HG03575 (cell line): ENCODE results near the gene GABRB3.

Experiments used
- ATAC-seq: cut with Tn5 transposase; IDR thresholded peaks from one replicate; pipeline ENCODE4 v1.9.1; 2021; ENCODE audit not compliant: unreplicated experiment, insufficient number of reproducible peaks, low FRiP score; ENCODE audit errors: extremely low read depth

GABRB3 gene

DNA sequence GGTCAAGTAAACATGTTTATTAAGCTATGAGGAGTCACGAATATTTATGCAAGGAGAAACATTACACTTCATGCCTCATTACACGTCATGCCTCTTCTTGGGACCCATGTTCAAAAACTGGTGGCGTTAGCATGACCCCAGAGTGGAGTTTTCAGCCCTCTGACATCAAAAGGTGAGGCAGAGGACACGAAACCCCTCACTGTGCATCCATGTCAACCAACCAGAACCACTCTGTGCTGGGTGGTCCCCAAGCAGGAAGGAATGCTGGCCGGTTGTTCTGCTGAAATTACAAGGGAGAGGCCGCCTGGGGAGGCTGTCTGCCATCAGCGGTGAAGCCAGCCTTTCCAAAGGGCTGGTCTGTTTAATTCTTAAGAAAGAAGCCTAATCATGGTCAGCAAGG lies 83.4 kb downstream of the GABRB3 start:
- ATAC-seq = no peak

DNA sequence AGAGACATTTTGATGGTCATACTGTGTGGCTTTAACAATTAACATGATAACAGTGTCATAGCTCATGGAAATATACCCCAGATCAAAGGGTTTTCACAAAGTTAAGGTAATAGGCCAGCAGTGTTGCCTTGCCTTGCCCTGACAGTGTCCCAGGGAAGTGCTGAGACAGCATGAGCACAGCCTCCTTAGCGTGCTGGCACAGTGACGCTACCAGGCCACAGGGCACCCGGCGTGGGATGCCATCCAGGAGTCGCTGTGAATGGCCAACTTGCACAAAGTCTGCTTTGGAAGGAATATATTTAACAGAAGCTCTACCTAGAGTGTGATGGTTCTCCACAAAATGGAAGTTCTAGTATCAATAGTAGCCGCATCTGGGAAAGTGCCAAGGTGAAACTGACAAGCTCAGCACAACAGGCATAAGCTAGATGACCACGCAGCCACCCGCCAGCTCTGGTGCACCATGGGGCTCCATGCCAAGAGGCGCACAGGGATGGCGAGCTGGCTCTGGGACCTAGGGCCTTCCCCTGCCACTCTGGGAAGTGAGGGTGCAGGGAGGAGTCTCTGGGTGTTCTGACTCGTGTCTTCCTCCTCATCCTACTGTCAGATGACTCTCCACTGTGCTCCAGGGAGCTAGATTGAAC lies 86.2 kb downstream of the GABRB3 start:
- ATAC-seq = no peak

DNA sequence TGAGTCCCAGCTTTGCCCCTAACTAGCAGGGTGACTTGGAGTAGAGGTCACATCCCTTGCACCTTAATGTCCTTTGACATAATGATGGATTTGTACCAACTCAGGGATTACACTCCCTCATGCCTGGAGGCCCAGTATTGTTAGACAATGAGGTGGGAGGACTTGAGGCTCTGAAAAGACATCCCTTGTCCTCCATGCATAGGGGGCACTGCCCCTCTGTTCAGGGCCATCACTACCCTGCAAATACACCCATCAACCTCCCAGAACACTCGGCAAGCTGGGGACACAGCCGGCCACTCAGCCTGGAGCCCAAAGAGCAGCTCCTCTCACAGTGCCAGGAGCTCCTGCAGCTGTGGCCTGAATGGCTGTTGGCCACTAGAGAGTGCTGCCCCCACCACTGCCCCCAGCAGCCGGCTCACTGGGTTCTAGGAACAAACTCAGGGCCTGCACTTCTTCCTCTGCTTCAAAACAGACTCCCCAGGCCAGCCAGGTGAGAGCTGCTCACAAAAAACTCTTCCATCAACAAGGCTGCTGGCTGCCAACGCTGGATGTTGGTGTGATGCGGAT lies 90.2 kb downstream of the GABRB3 start:
- no peak for ATAC-seq

DNA sequence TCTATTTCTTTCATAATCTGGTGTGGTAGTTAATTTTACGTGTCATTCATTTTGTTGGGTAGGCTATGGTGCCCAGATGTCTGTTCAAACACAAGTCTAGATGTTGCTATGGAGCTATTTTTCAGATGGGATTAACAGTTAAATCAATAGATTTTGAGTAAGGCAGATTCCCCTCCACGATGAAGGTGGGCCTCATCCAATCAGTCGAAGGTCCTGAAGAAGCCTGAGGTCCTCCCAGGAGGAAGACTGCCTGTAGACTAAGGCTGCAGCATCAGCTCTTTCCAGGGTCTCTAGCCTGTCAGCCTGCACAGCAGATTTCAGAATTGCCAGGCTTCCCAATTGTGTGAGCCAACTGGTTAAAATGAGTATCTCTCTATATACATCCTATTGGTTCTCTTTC lies 92.9 kb downstream of the GABRB3 start:
- ATAC-seq = no peak

DNA sequence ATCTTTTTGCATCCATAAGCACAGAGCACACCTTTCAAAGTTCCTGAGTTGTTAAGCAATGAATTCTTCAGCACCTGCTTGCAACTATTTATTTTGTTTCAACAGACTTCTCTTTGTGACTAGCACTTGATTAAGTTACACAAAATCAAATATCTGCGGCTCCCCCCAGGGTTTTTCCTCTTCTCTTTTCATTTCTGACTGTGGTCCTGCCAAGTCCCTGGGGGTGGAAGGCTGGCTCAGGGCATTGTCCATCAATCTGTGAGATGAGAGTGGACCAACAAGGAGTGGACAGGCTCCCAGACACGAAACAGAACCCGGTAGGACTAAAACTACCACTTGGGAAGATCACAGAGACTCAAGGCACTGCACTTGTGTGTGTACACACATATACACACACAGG lies 96.8 kb downstream of the GABRB3 start:
- ATAC-seq = no peak

DNA sequence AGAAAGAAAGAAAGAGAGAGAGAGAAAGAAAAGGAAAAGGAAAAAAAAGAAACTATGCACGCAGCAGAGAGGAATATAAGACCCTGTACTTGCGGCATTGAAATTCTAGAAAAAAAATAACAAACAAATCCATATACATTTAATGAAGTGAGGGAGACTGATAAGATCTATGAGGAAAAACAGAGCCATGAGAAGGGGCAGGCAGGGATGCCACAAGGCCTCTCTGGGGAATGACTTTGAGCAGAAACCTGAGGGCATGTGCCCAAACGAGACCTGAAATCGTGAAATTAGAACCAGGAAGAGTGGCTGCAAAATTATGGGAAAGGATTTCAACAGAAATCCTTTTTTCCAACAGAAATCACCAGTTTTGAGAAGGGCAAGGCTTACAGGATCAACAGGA lies 98.4 kb downstream of the GABRB3 start:
- ATAC-seq = no peak

DNA sequence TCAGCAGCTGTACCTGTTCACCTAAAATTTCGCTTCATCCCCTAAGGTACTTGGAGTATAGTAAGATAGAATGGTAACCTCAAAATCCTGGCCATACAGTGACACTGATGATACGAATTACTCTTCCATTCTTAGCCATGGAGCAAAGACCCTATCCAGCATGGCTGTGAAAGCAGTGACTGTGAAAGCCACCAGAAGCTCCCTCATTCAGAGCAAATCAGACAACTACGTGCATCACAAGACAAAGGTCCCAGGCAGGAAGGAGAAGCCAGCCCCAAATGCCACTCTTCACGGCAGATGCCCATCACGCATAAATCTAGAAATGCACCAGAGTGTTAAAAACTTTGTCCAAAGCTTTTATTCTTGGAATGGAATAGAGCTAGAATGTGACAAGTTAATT lies 99.4 kb downstream of the GABRB3 start:
- ATAC-seq = no peak

DNA sequence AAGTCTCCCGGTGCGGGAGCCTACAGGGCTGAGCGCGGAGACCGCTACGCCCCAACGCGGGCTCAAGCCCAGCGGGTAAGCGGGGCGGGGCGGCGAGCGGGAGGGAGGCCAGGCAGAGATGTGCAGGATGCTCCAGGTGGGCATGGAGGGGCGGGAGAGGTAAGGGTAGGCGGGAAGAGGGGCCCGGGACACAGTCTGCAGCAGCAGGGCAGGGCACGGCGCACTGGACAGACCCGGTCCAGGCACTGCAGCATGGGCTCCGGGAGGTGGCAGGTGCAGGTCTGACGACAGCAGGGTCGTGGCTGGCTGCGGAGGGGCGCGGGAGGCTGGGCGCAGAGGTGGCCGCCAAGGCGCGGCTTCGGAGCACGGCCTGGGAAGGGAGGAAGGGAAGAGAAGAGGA lies 102.8 kb downstream of the GABRB3 start:
- ATAC-seq = no peak

DNA sequence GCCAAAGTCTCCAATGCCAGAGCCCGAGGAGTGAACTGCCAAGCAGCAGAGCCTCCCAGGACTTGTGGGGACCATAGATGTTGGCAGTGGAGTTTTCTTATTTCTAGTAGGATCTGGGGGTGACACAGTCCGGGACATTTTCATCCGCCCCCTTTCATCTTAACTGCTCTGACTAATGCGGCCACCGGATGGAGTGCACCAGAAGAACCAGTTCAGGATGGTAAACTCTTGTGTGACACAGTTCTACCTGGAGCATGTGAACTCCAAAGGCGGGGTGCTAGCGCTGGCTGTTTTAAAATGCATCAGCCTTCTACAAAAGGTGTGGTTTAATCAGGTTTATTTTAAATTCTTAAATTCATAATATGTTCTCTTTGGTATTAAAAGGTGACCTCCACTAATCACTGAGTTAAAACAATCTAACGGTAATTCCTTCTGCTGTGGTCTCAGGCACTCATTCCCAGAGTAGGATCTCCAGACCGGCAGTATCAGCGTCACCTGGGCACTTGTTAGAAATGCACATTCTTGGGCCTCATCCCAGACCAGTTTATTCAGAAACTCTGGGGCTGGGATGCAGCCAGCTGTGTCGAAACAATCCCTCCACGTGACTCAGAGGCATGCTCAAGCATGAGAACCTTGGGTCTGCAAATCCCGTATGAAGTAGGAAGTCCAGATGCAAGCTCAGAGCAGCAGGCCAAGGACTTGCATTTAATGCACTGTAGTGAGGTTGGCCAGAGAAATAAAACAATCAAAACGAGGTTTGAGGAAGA lies 105.5 kb downstream of the GABRB3 start:
- ATAC-seq = no peak

DNA sequence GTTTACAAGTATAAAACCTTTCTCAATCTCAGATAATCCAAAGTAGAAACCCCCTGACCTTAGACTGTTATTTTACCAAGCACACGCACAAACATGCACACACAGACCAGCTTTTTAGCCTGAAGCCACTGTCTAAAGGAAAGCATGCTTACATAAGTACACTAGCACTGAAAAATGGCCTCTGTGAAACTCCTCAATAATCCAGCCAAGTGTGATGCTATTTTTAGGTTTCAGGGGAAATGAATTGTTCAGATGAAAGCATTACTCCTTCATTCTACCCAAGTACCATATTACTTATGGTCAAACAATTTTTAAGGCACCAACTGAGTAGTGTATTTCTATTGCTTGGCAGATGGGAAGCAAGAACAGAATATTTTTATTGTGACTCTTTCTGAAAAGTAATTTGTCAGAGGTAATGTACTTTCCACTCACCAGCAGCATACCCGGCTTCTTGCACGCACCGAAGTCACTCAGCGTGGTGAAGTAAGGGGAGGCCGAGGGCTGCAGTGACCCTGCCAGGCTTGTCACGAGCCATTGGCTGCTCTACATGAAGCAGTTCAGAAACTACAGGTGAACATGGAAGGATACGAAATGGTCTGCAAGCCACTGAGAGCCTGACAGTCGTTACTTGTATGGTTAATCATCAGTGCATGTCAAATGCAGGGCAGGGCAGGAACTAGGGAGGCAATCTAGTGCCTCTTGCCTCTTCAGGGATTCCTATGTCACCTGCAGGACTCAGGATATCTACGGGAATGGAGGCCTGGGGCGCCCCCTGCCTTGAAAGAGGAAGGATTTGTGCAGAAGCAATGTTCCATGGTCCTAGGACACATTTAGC lies 106.7 kb downstream of the GABRB3 start:
- no peak for ATAC-seq

DNA sequence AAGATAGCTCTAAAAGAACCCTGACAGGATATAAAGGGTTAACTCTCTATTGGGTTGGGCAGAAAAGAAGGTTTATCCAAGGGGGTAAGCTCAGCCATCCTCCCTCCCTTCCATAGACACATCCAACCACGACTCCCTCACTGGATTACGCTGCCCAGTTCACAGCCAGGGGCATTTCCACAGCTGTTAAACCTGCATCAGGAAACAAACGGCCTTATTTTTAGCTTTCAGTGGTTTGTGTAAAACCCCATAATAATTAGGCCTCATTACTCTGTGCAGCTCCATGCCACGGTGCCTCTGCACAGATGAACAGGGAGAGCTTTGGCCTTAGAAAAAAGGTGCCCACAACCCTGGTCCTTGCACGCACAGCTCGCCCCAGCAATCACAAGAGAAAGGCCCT lies 110.6 kb downstream of the GABRB3 start:
- no peak for ATAC-seq

DNA sequence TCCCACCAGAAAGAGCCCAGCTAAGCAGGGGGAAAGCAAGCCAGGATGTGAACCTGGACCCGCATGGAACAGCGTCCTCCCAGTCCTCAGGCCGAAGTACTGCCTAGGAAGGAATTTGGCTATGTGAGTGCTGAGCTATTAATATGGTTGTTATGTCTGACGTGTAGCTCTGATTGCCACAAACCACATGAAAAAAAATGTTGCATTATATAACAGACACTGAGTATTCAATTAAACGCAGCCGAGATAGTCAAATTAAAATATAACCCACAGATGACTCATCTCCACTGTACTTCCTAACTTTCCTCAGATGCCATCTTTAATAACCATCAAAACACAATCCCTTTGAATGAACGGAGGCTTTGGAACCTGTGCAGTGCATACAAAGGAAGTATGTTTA lies 111.1 kb downstream of the GABRB3 start:
- ATAC-seq = no peak

DNA sequence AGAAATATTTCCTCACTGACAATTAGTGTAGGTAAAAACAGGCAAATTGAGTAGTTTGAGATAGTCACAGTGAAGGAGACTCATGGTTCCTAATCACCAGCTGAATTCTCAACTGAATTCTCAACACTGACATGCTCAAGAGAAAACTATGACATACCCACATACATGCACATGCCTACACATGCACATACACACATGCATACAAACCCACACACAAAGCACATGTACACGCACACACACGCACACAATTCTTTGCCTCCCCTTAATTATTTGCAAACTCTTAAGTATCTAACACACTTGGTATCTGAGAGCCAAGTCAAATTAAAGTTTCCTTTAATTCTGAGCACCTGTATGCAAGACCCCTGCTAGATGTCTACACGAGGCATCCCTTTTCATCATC lies 111.8 kb downstream of the GABRB3 start:
- no peak for ATAC-seq

DNA sequence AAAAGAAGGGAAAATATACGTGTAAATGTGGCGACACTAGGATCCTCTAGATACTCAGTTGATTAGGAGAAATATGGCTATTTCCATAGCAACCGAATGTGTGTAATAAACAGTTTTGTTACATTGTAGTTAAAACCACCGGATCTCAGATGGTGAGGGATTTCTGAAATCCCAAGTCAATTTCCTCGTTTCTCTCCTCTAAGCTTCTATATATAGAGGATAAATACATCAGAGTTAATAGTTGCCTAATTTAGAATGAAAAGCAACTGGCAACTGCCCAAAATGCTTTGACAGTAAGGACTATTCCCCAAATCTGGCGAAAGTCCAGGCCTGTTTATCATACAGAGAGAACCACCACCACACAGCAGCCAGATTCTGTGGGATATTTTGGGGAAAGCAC lies 112.6 kb downstream of the GABRB3 start:
- ATAC-seq = no peak

DNA sequence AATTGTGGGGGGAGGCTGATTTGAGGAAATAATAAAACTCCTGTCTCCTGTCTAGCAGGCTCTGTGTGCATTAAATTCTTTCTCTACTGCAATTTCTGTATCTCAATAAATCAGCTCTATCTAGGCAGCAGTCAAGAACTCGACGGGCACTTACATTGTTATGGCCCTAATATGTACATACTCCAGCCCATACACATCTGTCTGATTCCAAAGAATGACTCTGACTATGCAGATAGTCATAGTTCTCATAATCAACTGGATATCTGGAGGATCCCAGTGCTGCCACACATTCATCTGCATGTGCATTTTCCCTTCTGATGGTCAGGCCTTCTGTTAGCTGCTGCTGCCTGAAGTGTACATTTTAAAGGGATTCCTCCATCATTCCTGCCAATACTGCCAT lies 114.6 kb downstream of the GABRB3 start:
- ATAC-seq = no peak

DNA sequence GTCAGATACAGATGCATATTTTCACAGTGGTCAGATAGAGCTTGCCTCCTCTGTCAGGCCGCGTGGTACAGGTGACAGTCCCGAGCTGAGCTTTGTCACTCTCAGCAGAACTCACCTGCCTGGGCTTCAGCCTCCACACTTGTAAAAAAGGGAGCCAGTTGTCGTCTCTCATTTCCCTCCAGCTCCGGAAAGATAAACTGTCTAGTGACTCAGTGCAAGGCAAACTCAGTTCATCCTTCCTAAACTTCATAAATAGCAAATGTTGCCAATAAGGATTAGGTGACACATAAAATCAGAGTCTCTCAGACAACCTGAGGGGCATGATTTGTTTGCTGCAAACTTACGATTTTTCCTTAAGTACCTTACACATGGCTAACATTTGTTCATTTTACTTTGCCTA lies 116.8 kb downstream of the GABRB3 start:
- ATAC-seq = no peak

DNA sequence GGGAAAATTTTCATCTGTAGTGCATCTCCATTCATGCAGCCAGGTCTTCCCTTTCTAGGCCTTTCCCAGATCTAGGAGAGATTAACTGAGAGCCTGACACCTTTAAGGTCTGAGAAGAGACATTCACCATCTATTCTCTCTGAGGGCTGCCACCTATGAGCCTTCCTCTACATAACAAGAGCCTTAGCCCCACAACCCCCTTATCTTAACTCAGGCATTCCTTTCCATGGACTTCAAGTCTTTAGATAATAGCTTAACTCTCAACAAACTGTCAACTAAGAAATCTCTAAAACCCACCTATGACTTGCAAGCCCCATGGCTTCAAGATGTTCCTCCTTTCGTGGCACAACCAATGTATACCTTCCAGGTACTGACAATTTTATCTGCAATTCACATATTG lies 121.0 kb downstream of the GABRB3 start:
- ATAC-seq = no peak

DNA sequence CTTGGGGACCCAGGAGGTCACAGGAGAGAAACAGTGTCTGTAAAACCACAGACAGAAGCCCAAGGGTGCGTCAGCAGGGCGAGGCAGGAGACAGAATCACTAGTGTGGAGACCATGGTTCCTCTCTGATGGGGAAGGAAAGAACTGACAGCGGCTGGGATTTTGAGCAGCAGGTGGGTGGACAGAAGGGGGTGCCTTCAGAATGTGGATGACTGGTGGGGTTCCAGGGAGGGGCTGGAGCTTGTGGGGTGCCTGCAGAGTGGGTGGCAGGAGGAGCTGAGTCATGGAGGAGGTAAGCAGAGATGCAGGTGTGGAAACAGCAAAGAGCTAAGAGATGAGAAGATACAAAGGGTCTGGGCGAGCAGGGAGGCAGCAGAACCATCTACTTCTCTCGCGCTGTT lies 124.2 kb downstream of the GABRB3 start:
- ATAC-seq = no peak

DNA sequence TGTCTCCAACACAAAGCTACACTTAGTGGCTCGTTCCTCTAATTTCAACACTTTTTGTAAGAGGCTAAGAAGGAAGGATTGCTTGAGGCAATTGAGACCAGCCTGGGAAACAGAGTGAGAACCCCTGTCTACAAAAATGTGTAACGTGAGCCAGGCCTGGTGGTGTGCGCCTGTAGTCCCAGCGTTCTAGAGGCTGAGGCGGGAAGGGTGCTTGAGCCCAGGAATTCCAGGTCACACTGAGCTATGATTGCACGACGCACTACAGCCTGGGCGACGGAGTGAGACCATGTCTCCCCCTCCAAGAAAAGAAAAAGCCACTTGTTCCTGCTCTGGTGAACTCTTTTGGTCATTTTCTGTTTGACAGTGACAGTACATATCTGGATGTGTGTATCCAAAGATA lies 127.9 kb downstream of the GABRB3 start:
- ATAC-seq = no peak

DNA sequence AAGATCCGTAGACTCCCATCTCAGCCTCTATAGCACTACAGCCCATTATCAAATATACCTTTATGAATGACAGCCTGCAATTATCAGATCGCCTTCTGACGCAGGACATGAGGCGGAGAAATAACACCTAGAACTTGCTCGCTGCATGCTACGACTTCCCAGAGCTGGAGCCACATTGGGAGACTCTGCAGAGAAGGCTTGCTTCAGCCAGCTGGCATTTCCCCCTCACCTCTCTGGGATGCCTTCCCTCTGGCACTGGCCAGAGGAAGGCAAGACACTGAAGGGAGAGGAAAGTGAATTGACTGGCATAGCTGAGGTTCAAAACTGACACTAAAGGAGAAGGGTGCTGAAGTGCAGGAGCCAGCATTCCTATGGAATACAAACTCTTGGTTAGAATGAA lies 131.7 kb downstream of the GABRB3 start:
- no peak for ATAC-seq
